Panc1 (cell line): Measurements from ENCODE around the gene HERC3.

Source experiments
- CTCF ChIP-seq: fragments of 450-650 bp; IDR thresholded peaks from 2 replicates; pipeline ENCODE4 v1.5.1; 2017; ENCODE audit warnings: mild to moderate bottlenecking
- POLR2AphosphoS5 ChIP-seq: IDR thresholded peaks from 2 replicates; pipeline ENCODE4 v1.6.1; 2012; ENCODE audit warnings: mild to moderate bottlenecking, low read depth, low read length, moderate library complexity
- REST ChIP-seq, 2 experiments: IDR thresholded peaks; 2 replicates each; pipeline ENCODE4 v1.6.1; 2011 to 2012; ENCODE audit warnings: low read depth in 2 of 2, control low read depth in 1 of 2, low read length in 1 of 2, mild to moderate bottlenecking in 1 of 2, moderate library complexity in 1 of 2; ENCODE audit not compliant: insufficient read depth in 1 of 2

GRCh38 chr4:88661739-88662138, 69.5 kb downstream of the HERC3 start:
- no peak for TF ChIP-seq CTCF
- TF ChIP-seq POLR2AphosphoS5, result no peak
- no peak for TF ChIP-seq REST (IDR thresholded peaks at IDR 0.05; ENCODE audit: insufficient read depth in 1 of 2, low read depth in 2 of 2, low read length in 1 of 2)
